A673 (cell line): ENCODE data around the gene MBLAC1.

Source experiments
- CTCF ChIP-seq: fragments of 300-800, 200-600 bp; sonication (generic); conservative IDR thresholded peaks from 2 replicates; pipeline ENCODE4 v1.5.1; 2017; ENCODE audit warnings: low read depth, mild to moderate bottlenecking, antibody characterized with exemption, low read length, moderate library complexity, mixed read lengths
- EZH2 ChIP-seq: fragments of 200-600 bp; sonication (generic); IDR thresholded peaks from 2 replicates; pipeline ENCODE4 v1.6.1; 2017; ENCODE audit warnings: borderline replicate concordance, low read depth, mild to moderate bottlenecking, mixed read lengths, antibody characterized with exemption, low read length; ENCODE audit not compliant: poor library complexity, severe bottlenecking

- TF ChIP-seq CTCF = no peak
- no peak for TF ChIP-seq EZH2
Measured at GRCh38 chr7:100105534-100105933, 21.2 kb upstream of the MBLAC1 start.
